GM12892 (cell line): ENCODE measurements around the gene MAP1LC3B.

ENCODE experiments used
- DNase-seq: peaks from one replicate; pipeline ENCODE4 v3.0.0; 2011; ENCODE audit not compliant: insufficient read length
- FAIRE-seq: peaks from 2 replicates; lab custom pipeline; 2011; peaks lifted over from hg19 to GRCh38; lab: Jason Lieb, UNC
- POLR2A ChIP-seq: IDR thresholded peaks from 2 replicates; pipeline ENCODE4 v1.6.1; 2011; ENCODE audit warnings: low read depth, low read length, control low read depth
- POLR2AphosphoS5 ChIP-seq: IDR thresholded peaks from 2 replicates; pipeline ENCODE4 v1.6.1; 2011; ENCODE audit warnings: low read depth, low read length, control low read depth
- TAF1 ChIP-seq: IDR thresholded peaks from 2 replicates; pipeline ENCODE4 v1.6.1; 2011; ENCODE audit warnings: low read depth, mild to moderate bottlenecking, control low read depth, low read length, borderline replicate concordance

The MAP1LC3B gene

DNA sequence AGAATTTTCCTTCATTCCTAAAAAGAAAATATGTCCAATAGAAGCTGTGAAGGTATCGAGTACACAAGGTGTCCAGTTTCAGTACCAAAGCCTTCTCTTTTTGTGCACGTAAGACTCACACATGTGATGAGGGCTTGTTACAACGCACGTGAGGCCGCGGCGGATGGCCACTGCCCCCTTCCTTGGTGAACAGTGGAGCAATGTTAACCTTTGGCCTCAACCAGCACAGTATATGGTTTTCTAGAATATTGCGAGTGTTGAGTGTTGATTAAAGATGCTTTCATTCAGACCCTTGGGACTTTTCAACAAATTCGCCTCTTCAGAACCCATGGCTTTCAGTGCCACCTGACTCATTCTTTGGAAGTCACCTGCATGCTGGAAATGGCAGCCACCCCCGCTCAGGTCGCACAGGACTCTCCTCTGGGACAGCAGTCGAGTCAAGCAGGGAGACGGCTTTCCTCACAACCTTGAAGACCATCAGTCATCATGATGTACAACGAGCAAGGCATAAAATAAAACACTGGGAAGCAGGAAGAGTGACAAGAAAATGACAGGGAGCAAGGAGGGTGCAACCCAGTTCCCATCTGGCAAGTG lies 14.5 kb downstream of the MAP1LC3B start:
- FAIRE-seq (no peak), DNase-seq (no peak)
- TF ChIP-seq POLR2A (no peak), TAF1 (no peak), POLR2AphosphoS5 (no peak)

DNA sequence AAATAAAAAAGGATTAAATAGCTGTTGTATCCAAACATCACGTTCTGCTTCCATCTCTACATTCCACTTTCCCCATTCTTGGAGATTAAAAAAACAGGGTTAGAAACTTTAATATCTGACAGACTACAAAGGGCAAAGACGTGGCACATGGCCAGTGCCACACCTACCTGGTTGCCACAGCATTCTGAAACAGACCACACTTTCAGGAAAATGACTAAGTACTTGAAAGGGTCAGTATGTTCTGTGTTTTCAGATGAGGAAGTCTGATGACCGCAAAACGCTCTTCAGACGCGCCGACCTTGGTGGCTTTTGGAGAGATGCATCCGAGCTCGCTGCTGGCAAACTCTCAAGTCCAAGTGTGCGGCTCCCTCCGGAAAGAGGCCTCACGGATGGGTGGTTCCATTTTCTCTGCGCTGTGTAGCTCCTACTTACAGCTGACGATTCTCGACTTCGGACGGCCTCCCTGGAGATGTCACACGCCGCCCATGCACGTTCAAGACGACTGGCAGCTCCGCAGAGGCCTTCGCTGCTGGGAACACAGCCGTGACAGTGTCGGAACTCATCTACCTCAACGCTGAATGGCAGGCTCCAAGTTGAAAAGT lies 15.5 kb downstream of the MAP1LC3B start:
- DNase-seq (no peak), FAIRE-seq (no peak)
- TF ChIP-seq TAF1 (no peak), POLR2AphosphoS5 (no peak), POLR2A (no peak)

DNA sequence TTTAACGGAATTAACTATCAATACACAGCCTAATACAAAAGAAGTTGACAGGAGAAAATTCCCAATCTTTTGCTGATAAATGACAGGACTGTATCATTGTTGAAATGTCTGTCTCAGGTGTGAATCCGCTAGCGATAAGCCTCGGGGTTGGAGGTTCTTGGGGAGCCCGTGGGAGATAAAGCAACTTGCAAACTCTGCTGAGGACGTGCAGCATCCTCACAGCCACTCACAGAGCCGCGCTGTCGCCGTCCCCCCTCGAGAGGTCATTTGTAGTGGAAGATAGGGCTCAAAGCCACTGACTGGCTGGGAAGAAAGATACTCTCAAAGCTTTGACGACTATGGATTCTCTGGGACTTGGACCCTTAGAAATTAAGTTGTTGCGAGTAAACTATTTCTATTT lies 17.0 kb downstream of the MAP1LC3B start:
- FAIRE-seq = no peak
- TF ChIP-seq TAF1 (no peak), POLR2A (no peak), POLR2AphosphoS5 (no peak)
- DNase-seq = no peak

DNA sequence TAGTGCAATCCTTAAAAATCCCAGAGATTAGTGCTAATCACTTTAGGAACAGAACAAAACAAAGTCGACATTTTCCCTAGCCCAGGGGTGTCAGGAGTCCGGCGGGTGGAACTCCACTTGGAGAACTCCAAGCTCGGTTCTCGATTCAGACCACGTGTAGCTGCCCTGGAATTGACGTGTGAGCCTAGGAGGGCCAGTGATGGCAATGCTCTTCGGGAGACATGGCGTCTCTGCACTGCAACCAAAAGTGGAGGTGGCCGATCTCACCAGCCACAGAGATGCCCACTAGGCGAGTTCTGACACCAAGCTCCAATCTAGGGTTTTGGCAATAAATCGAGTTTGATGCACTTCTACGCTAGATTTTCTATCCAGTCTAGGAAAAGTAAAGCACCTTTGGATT lies 17.6 kb downstream of the MAP1LC3B start:
- FAIRE-seq = no peak
- no peak for DNase-seq
- no peak for TF ChIP-seq POLR2A
- TF ChIP-seq POLR2AphosphoS5 = no peak
- TF ChIP-seq TAF1 = no peak

DNA sequence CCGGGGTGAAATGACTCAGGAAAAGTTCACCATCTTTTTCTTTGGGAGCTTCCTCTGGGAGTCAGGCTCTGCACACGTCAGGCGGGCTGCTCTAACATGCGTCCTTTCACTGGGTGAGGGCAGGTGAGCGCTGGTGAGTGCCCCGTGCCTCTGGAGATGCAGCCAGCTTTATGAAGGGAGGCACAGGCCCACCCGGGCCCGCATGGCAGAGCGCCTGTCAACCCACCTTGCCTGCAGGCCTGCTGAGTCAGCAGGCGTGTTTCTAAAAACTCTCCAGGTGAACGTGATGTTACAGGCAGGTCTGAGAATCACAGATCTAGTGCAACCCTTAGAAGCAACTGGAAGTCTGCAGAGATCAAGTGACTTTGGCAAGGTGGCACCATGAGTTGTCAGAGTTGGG lies 18.4 kb downstream of the MAP1LC3B start:
- no peak for FAIRE-seq
- no peak for TF ChIP-seq POLR2A
- no peak for TF ChIP-seq TAF1
- TF ChIP-seq POLR2AphosphoS5 = no peak

DNA sequence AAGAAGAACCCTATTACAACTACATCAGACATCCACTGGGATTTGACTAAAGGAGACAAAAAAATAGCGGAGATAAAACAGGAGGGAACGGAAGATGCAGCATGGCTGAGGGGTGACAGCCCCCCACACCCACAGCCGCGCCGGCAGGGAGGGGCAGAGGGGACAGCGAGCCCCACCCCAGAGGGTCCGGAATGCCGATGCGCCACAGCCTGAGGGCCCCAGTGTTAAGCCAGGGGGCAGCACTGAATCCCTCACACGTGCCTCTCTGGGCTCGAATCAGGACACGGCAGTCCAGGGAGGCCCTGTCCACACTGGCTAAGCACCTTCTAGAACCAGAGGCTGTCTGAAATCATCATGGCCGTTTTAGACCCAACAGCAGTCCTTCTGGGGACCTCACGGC lies 18.8 kb downstream of the MAP1LC3B start:
- no peak for TF ChIP-seq TAF1
- TF ChIP-seq POLR2A = no peak
- no peak for TF ChIP-seq POLR2AphosphoS5
- DNase-seq (no peak), FAIRE-seq (no peak)

More for the DNA sequence above, 18.4 kb downstream of the MAP1LC3B start:
- DNase-seq = no peak

DNA sequence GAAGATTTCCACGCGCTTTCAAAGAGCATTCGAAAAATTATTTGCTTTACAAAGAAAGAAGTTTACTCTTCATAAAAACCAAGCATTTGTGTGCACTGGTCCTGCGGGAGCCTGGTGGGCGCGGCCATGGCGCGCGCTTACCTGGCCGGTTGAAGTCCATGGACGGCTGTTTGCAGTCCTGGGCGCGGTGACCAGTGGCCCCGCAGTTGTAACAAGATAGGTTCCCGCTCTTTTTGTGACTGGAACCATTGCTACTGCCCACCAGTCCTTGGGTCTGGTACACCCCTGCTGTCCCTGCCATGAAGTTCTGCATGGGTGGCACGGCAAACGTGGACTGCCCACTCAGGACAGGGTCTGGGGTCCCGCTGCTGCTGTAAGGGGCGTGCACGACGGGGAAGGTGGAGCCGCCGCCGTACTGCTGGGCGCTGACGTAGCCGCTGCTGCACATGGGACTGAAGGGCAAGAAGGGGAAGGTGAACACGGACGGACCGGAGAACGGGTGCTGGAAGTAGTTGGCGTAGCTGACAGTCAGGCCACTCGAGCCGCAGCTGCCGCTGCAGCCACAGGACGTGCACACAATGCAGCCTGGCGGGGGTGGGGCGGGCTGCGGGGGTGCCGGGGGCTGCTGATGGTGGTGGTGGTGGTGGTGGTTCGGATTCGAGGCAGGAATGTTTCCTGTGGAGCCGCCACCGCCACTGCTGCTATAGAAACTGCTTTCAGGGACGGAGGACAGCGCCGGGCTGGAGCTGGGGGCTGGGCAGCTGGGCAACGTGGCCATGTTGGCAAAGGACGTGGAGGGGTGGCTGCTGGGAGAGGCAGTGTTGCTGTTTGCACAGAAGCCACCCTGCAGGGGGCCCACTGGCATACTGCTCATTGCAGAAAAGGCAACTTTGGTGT lies 19.5 kb downstream of the MAP1LC3B start:
- TF ChIP-seq TAF1 = no peak
- TF ChIP-seq POLR2AphosphoS5 = no peak
- no peak for TF ChIP-seq POLR2A
- FAIRE-seq (no peak), DNase-seq (no peak)

DNA sequence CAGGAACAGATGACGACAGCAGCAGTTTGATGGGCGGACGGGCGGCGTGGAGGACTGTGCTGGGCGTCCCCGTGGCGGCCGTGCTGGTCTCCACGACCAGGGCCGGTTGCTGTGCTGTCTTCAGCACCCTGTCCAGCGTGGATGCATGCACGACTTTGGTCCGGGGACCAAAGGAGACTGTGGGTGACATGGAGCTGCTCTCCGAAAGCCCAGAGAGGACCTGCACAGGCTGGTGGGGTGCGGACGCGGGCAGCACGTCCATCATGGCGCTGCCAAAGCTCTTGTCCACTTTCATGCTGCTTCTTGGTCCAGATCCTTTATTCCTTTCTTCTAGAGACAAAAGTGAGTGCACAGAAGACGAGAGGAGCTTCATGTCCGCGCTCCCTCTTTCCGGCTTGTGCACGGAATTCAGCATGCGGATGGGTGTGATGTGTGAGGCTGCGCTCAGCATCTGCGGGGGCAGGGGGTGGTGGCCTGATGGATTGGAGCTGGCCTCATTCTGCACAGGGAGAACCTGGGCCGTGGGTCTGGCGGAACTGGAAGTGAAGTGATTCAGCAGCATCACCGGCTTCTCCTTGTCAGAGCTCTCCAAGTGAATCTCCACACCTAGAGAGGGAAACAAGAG lies 20.3 kb downstream of the MAP1LC3B start:
- FAIRE-seq (no peak), DNase-seq (no peak)
- TF ChIP-seq POLR2A (no peak), POLR2AphosphoS5 (no peak), TAF1 (no peak)

DNA sequence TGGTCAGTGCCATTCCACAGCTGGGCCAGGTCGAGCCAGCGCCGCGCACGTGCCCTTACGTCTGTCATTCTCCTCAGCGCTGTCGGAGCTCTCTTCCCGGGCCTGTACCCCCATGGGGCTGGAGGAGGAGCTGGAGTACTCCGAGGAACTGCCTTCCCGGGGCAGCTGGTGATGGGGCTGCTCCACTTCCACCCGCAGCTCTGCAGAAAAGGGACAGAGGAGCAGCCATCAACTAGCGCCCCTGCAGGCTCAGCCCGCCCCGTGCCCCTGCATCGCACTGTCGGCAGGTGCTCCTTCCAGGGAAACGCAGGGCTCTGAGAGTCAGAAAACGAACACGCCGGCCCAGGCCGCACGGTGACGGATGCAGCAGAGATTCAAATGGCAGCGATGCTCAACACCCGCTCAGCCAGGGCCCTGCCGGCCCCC lies 20.9 kb downstream of the MAP1LC3B start:
- no peak for TF ChIP-seq TAF1
- TF ChIP-seq POLR2A = no peak
- TF ChIP-seq POLR2AphosphoS5 = no peak
- DNase-seq (no peak), FAIRE-seq (no peak)

DNA sequence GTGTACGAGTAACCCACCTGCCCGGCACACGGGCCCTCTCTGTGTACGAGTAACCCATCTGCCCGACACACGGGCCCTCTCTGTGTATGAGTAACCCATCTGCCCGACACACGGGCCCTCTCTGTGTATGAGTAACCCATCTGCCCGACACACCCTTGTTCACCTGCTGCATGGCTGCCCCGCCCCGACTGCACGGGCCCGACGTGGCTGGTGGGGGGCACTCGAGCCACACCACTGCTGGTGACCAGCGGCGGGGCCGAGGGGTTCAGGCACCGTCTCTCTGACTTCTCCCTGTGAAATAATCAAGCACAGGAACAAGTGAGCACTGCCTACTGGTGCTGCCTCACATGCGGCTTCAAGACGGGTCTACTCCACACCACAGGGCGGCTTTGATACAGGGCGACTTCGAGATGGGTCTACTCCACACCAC lies 22.1 kb downstream of the MAP1LC3B start:
- no peak for DNase-seq
- TF ChIP-seq TAF1 (no peak), POLR2A (no peak), POLR2AphosphoS5 (no peak)
- FAIRE-seq = no peak

DNA sequence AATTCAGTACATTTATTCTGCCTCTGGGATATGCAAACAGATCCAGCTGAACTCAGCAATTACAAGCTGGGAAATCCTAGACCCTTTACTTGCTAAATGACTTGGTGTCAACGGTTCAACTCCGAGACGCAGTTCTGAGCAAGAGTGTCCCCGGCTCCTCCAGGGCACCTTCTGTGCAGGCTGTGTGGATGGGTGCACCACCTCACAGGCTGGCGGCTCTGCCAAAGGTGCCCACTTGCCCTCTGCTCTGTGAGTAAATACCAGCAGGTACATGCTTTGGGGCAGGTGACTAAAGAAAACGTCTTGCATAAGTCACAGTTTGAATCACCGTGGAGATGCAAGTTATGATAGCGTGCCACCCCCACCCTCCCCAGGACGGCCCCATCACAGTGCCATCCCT lies 23.3 kb downstream of the MAP1LC3B start:
- TF ChIP-seq POLR2A (no peak), TAF1 (no peak), POLR2AphosphoS5 (no peak)
- DNase-seq = no peak
- FAIRE-seq = no peak
